Measurements from ENCODE around the gene C14orf180. TPM values are rescaled to one million over a fixed set of nuclear protein-coding genes. Genes with fewer than 3 reads are reported as not detected.

The C14orf180 gene
- total RNA-seq, 1 experiment from 2014 or later = not detected

DNA sequence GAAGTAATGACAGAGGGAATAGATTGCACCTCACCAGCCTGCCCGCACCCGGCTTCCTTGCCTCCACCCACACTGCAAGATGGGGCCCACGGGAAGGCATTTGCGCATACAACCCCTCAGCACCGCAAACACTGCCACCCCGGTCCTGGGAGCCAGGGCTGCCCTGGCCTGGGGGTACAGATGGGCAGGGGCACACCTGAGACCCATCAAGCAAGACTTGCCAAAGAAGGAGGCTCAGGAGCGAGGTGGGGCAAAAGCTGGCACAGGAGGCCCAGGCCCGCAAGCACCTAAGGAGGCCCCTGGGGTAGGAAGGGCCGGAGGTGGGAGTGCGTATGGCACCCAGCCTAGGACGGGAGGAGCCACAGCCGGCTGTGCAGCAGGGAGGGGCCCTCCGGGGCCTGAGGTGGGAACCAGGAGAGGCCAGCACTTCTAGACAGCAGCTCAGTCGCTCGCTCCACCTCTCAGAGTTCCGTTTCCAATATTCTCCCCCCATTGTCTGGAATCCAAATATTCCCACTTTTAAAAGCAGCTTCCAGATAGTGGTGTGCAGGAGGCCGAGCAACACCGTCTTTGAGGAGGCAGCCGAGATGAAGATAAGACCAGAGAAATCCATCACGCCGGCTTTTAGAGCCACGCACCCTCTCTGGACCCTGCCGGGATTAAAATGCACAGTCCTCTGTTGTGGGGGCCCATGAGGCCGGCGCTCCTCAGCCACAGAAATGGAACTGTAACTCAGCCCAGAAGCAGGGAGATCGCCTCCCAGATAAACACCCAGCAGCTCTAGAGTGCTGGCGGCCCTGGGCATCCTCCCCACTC is 12.2 kb upstream of the C14orf180 start:
- no peaks in the 10 kb centered on the region for H4K20me1 ChIP-seq (ENCODE audit: insufficient read depth)
- H3K36me3 ChIP-seq (ENCODE audit: low read depth) = no peaks in the 10 kb centered on the region
- H3K9me2 ChIP-seq (ENCODE audit: insufficient read depth) = no peaks in the 10 kb centered on the region
- TF ChIP-seq CTCF (conservative IDR thresholded peaks at IDR 0.05) (no peak), EZH2 (IDR thresholded peaks at IDR 0.05; ENCODE audit: low read depth) (no peak)
- H3K4me1 ChIP-seq (replicated peaks; ENCODE audit: insufficient read depth) = no peaks in the 10 kb centered on the region
- DNase-seq = no peak
- H3K27ac ChIP-seq = no peak overlapping the region
- H2AFZ ChIP-seq = no peak overlapping the region
- H3F3A ChIP-seq (ENCODE audit: insufficient read depth, low read depth) = no peaks in the 10 kb centered on the region
- no peaks in the 10 kb centered on the region for H3K9me3 ChIP-seq (ENCODE audit: insufficient read depth, low read depth)
- no peak overlapping the region for H3K4me2 ChIP-seq
- BruUV-seq (replicated peaks) = no TSS peak
- H3K79me2 ChIP-seq (ENCODE audit: low read depth) = no peaks in the 10 kb centered on the region
- ChIA-PET CTCF (no interaction called here), POLR2A (ENCODE audit: unreplicated experiment) (no interaction called here)
- intact Hi-C loops (cut with micrococcal nuclease; ENCODE audit: unreplicated experiment) = no loop called here
- peaks cover 84% of the 10 kb centered on the region for H3K27me3 ChIP-seq (ENCODE audit: insufficient read depth, low read depth)
- H3K4me3 ChIP-seq = no peak overlapping the region

- Histone ChIP-seq H3K9me2 (ENCODE audit: insufficient read depth) (no peaks in the 10 kb centered on the region), H3K27ac (no peak overlapping the region), H3K9me3 (ENCODE audit: insufficient read depth, low read depth) (no peaks in the 10 kb centered on the region), H3K4me1 (replicated peaks; ENCODE audit: insufficient read depth) (no peaks in the 10 kb centered on the region), H3K79me2 (ENCODE audit: low read depth) (no peaks in the 10 kb centered on the region), H3F3A (ENCODE audit: insufficient read depth, low read depth) (no peaks in the 10 kb centered on the region), H3K27me3 (ENCODE audit: insufficient read depth, low read depth) (peaks cover 85% of the 10 kb centered on the region), H3K4me3 (no peak overlapping the region), H3K4me2 (no peak overlapping the region), H2AFZ (no peak overlapping the region), H4K20me1 (ENCODE audit: insufficient read depth) (no peaks in the 10 kb centered on the region), H3K36me3 (ENCODE audit: low read depth) (no peaks in the 10 kb centered on the region)
- CTCF ChIA-PET = no interaction called here
- TF ChIP-seq EZH2 (IDR thresholded peaks at IDR 0.05; ENCODE audit: low read depth) (no peak), CTCF (conservative IDR thresholded peaks at IDR 0.05) (no peak)
- no peak for DNase-seq
- intact Hi-C loops (cut with micrococcal nuclease; ENCODE audit: unreplicated experiment) = no loop called here
- BruUV-seq (replicated peaks) = no TSS peak
- POLR2A ChIA-PET (ENCODE audit: unreplicated experiment) = no interaction called here
Observed at GRCh38 chr14:104567957-104568225, 11.7 kb upstream of the C14orf180 start.

- H4K20me1 ChIP-seq (ENCODE audit: insufficient read depth) = no peaks in the 10 kb centered on the region
- DNase-seq = no peak
- intact Hi-C loops (cut with micrococcal nuclease; ENCODE audit: unreplicated experiment) = no loop called here
- CTCF ChIA-PET = no interaction called here
- no peak overlapping the region for H3K4me2 ChIP-seq
- POLR2A ChIA-PET (ENCODE audit: unreplicated experiment) = no interaction called here
- no peak overlapping the region for H3K27ac ChIP-seq
- no peak overlapping the region for H3K4me3 ChIP-seq
- no peaks in the 10 kb centered on the region for H3K79me2 ChIP-seq (ENCODE audit: low read depth)
- H3K9me2 ChIP-seq (ENCODE audit: insufficient read depth) = no peaks in the 10 kb centered on the region
- no peaks in the 10 kb centered on the region for H3K4me1 ChIP-seq (replicated peaks; ENCODE audit: insufficient read depth)
- no peak for TF ChIP-seq EZH2 (IDR thresholded peaks at IDR 0.05; ENCODE audit: low read depth)
- TF ChIP-seq CTCF (conservative IDR thresholded peaks at IDR 0.05) = no peak
- no peaks in the 10 kb centered on the region for H3K9me3 ChIP-seq (ENCODE audit: insufficient read depth, low read depth)
- H3F3A ChIP-seq (ENCODE audit: insufficient read depth, low read depth) = no peaks in the 10 kb centered on the region
- no TSS peak for BruUV-seq (replicated peaks)
- peaks cover 86% of the 10 kb centered on the region for H3K27me3 ChIP-seq (ENCODE audit: insufficient read depth, low read depth)
- H2AFZ ChIP-seq = no peak overlapping the region
- H3K36me3 ChIP-seq (ENCODE audit: low read depth) = no peaks in the 10 kb centered on the region
Observed at GRCh38 chr14:104568620-104569019, 10.9 kb upstream of the C14orf180 start.
